NCI-H1930 (cell line): ENCODE measurements around the gene LIPI.
"Not testable (repeated sequence)": the region's sequence is repeated elsewhere in the genome, so short reads cannot be mapped to it uniquely, and the experiment has no call there.

Source experiments
- DNase-seq, 2 experiments: peaks; one replicate each; lab custom pipeline; 2025; lab: John Stamatoyannopoulos, UW

The LIPI gene

DNA sequence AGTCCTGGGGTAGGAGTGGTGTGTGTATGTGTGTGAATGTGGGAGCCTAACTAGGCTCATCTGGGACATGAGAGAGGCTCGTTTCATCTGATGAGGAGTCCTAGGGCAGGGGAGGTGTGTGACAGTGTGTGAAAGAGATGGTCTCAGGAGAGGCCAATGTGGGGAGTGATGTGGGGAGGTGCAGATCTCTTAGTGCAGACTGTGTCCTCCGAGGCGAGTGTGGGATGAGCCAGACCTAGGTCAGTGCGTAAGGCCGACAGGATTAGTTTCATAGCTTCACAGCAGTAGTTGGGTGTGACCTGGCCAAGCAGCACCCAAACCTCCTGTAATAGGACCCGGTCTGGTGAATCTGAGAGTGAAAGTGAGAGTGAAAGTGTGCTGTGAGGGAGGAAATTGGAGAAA is 94.7 kb downstream of the LIPI start:
- no peak for DNase-seq

DNA sequence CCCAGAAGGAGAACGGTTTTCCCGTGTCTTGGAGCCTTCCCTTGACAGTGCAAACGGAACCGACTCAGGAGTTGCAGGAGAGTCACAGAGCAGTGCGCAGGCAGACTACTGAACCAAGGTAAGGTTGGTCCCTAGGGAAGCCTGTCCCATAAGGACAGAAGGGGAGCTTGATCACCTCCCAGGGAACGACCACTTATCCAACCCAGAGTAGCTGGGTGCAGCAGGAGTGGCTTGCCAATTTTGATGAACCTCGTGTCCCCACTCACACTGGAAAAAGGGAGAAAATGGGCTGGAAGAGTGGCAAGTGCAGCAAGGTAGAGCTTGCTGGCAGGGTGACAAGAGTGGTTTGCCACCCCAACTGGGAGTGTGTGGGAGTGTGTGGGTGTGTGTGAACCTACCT is 95.1 kb downstream of the LIPI start:
- DNase-seq, result no peak

- no peak for DNase-seq
These were observed 96.5 kb downstream of the LIPI start for GRCh38 chr21:14114251-14114650.

GRCh38 chr21:14104564-14104963 is 106.2 kb downstream of the LIPI start:
- DNase-seq, result not testable (repeated sequence)

- no peak for DNase-seq
These were observed 111.2 kb downstream of the LIPI start for GRCh38 chr21:14099570-14099969.

DNA sequence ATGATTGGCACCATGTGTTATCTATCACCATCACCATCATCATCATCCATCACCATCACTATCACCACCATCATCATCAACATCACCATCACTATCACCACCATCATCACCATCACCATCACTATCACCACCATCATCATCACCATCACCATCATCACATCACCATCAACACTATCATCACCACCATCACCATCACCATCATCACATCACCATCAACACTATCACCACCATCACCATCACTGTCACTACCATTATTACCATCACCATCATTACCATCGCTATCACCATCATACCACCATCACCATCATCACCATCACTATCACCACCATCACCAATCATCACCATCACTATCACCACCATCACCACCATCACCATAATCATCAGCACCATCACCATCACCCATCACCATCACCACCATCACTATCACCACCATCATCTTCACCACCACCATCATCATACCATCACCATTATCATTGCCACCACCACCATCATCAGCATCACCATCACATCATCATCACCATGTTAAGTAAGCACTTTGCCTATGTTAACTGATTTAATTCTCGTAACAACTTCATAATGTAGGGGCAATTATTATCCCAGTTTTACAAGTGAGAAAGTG is 112.8 kb downstream of the LIPI start:
- no peak for DNase-seq

GRCh38 chr21:14096577-14096976 is 114.2 kb downstream of the LIPI start:
- no peak for DNase-seq

- no peak for DNase-seq
These were observed 114.6 kb downstream of the LIPI start for GRCh38 chr21:14096172-14096571.

GRCh38 chr21:14095056-14095455 is 115.7 kb downstream of the LIPI start:
- DNase-seq, result no peak

- DNase-seq, result no peak
These were observed 117.8 kb downstream of the LIPI start for GRCh38 chr21:14092834-14093560.

- not testable (repeated sequence) for DNase-seq
These were observed 120.6 kb downstream of the LIPI start for GRCh38 chr21:14090184-14090583.

GRCh38 chr21:14088391-14088790 is 122.4 kb downstream of the LIPI start:
- DNase-seq, result no peak

DNA sequence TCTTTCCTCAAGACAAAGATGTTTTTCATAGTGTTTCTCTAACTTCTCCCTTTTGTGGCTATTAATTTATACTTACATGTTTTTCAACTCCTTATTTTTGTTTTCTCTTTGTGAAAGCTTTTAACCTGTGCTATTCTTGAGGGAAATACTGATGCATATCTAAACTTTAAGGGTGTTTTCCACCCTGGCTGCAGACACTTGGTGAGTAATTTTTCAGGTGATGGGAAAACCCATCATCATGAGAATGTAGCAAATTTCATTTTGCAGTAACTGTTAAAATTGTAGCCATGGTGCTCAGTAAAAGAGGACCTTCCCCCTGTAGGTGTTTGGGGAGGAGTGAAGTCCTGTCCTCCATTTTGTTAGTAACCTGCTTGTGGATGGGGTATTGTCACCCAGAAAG is 124.2 kb downstream of the LIPI start:
- DNase-seq, result no peak

GRCh38 chr21:14084701-14085100 is 126.1 kb downstream of the LIPI start:
- DNase-seq, result no peak

GRCh38 chr21:14084068-14084501 is 126.7 kb downstream of the LIPI start:
- DNase-seq, result no peak

DNA sequence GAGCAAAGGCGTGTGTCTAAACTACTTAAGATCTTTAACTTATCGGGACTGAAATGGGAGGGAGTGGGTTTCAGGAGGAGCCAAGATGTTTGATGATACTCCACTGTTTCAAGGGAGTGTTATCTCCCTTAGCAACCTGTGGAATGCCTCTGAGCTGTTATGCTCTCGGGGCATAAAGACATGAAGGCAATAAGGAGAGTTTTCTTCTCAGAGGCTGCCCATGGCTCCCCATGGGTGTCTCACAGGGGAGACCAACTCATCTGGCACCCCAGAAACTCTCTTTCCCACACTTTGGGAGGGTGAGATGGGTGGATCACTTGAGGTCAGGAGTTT is 130.0 kb downstream of the LIPI start:
- DNase-seq, result no peak

DNA sequence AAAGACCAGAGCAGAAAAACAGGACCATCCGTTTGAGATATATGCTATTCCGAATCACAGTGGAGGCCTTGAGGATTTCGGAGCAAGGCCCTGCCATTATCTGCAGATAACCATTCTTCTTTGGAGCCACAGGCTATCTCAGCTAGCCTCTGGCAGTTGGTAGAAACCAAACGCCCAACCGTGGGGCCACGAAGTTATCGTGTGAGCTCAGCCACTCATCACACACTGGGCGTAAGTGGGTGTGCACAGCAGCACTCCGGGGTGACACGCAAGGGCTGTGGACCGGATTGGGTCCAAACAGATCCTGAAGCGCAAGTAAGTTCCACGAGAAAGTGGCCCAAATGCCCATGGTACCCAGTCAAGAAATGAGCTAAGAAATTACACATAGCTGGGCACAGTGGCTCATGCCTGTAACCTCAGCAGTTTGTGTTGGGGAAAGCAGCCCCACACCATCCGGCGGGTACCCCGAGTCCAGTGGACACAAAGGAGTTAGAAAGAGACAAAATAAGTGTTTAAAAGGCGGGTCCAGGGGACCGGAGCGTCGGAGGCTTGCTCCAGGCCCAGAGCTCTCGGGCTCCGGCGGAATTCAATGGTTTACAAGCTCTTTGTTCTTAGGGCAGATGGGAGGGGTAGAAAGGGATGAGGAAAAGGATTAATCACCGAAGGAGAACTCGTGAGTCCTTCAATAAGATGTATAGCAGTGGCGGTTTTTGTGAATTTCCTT is 130.6 kb downstream of the LIPI start:
- no peak for DNase-seq

GRCh38 chr21:14078746-14079375 is 131.9 kb downstream of the LIPI start:
- DNase-seq, result no peak

DNA sequence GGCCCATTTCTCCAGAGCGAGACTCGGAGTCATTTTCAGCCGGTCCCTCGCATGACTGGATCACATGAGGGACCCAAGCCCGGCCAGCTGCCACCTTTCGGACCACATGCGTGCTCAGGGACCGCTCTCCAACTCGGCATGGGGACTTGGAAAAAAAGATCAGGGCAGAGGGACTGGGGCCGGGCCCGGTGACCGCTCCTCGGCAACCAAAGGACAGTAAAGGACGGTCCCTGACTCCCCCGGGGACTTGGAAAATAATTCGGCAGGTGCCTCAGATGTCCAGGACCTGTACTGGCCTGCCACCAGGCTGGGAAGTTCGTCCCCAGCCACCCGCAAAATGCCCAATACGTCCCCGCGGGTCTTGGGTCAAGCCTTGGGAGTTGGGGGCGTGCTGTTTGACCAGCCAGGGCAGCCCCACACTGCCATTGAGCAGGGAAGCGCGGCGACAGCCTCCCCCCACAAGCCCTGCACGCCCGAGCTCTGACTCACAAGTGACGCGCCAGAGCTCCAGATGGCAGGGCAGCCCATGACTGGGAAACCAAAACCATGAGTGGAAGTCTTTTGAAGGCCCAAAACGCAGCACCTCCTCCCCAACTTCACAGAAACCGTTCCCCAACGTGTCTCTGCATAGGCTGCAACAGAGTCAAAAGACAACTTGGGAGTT is 134.5 kb downstream of the LIPI start:
- no peak for DNase-seq

DNA sequence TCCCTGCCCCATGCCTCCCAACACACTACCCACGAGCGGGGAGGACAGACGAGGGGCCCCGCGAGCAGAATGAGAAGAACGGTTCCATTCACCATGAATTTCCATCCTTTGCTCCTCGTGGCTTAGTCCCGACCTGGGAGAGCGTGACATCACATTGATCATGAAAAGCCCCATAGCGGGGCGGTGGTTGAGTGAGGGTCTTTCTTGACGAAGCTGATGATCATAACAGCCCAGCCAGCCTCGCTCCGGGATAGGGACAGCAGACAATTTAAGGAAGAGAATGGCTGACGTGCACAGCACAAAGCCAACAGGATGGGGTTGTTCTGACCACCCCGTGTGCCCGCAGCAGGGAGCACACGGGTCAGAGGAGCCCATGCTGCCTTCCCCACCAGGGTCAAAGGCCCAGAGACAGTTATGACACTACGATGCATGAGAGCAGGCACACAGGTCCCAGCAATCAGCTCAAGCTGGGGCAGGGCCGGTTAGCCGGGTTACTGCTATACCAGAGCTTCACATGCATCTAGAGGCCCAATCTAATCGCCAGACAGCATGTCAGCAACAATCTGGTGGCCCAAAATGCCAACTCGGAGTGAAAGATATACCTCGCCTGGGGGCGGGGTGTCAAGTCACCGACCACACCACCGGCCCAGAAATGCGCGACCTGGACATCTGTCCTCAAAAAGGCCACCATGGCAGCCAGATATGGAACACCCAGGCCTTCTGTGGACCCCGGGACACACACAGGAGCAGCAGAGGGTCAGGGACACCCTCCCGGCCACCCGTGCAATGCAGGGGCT is 135.2 kb downstream of the LIPI start:
- DNase-seq, result no peak

DNA sequence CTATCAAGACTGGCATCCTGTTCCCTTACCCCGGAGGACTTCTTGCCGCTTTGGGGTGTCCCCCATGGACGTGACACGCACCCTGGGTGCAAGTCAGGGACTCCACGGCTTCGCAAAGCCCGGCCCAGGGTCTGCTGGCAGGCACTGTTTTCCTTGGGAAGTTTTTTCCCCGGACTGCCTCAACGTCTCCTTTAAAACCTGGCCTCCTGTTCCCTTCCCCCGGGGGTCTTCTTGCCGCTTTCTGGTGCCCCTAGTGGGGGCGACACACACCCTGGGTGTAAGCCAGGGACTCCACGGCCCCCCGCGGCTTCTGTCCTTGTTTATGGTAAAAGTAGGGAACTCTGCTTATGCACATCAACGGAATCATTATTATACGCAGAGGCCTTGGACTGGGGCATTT is 136.6 kb downstream of the LIPI start:
- no peak for DNase-seq
